HepG2 (cell line): ENCODE data around the gene CCDC157. TPM values are rescaled to one million over a fixed set of nuclear protein-coding genes. Genes with fewer than 3 reads are reported as not detected.
A peak's percentile ranks its signal among the peaks of the same experiment; 100 is the strongest.

Experiments
- CHD4 ChIP-seq: fragments of 200-600 bp; sonication (generic); IDR thresholded peaks from 2 replicates; pipeline ENCODE4 v1.7.0; 2017; ENCODE audit warnings: mild to moderate bottlenecking, low read length, borderline replicate concordance
- EHMT2 ChIP-seq: fragments of 200-600 bp; sonication (generic); IDR thresholded peaks from 2 replicates; pipeline ENCODE4 v1.7.0; 2017; ENCODE audit warnings: antibody characterized with exemption, low read depth, low read length, borderline replicate concordance
- GLI4 ChIP-seq: sonication (generic); formaldehyde crosslinking; IDR thresholded peaks from 2 replicates; pipeline ENCODE4 v1.5.1; 2020; ENCODE audit warnings: missing genetic modification reagents, mild to moderate bottlenecking, moderate library complexity, borderline replicate concordance
- KIAA2018 ChIP-seq: sonication (generic); formaldehyde crosslinking; IDR thresholded peaks from 2 replicates; pipeline ENCODE4 v1.5.0; 2020; ENCODE audit warnings: mild to moderate bottlenecking, missing genetic modification reagents, borderline replicate concordance
- NKX3-1 ChIP-seq: sonication (generic); formaldehyde crosslinking; IDR thresholded peaks from 2 replicates; pipeline ENCODE4 v1.5.0; 2020; ENCODE audit warnings: missing genetic modification reagents
- STAG1 ChIP-seq: sonication (generic); formaldehyde crosslinking; IDR thresholded peaks from 2 replicates; pipeline ENCODE4 v1.4.0; 2020; ENCODE audit warnings: missing genetic modification reagents
- STAT5B ChIP-seq: sonication (generic); formaldehyde crosslinking; IDR thresholded peaks from 2 replicates; pipeline ENCODE4 v1.4.0; 2020; ENCODE audit warnings: missing genetic modification reagents
- ZNF589 ChIP-seq: sonication (generic); formaldehyde crosslinking; conservative IDR thresholded peaks from 2 replicates; pipeline ENCODE4 v1.8.0; 2022; ENCODE audit warnings: mild to moderate bottlenecking, moderate library complexity, missing genetic modification reagents
- ZSCAN21 ChIP-seq: sonication (generic); formaldehyde crosslinking; IDR thresholded peaks from 2 replicates; pipeline ENCODE4 v1.8.0; 2022; ENCODE audit warnings: mild to moderate bottlenecking, missing genetic modification reagents, moderate library complexity, borderline replicate concordance
- polyA plus RNA-seq, 8 experiments: library from polyadenylated mRNA; depleted of rRNA in 3 of 8; stranded (reverse) in 7 of 8; unstranded in 1 of 8; fragments of >200 nt; fragmentation: Illumina TruSeq in 4 of 8; extraction: Trizol in 4 of 8; gene quantifications; 2 replicates each; pipeline versions ENCODE4 v1.2.1 to v1.2.3, GENCODE V29; 2011 to 2016; ENCODE audit warnings: low read depth in 4 of 8, missing spikeins in 1 of 8, mixed read lengths in 1 of 8; ENCODE audit not compliant: insufficient read depth in 1 of 8
- total RNA-seq, 5 experiments: library from RNA; depleted of rRNA; stranded (reverse); fragments of >200 nt; fragmentation: Illumina TruSeq; extraction: Trizol; gene quantifications; 2 replicates each; pipeline ENCODE4 v1.2.3, GENCODE V29; 2016; ENCODE audit warnings: low read depth in 1 of 5
- TF ChIP-seq, protein P1 (sequence below): sonication (generic); formaldehyde crosslinking; conservative IDR thresholded peaks from 2 replicates; pipeline ENCODE4 v1.8.0; 2022; ENCODE audit warnings: low read depth, missing genetic modification reagents
- TF ChIP-seq, protein P2 (sequence below): fragments of 450-650 bp; IDR thresholded peaks from 2 replicates; pipeline ENCODE4 v1.6.1; 2017
- TF ChIP-seq, protein P3 (sequence below): sonication (generic); formaldehyde crosslinking; IDR thresholded peaks from 2 replicates; pipeline ENCODE4 v1.5.0; 2020; ENCODE audit warnings: mild to moderate bottlenecking, missing genetic modification reagents, borderline replicate concordance

The CCDC157 gene
- total and polyA plus RNA-seq, 2 of the 13 experiments (the other 11 are each of a cell fraction or from before 2014, with no cell fraction given) = 1.4 to 1.6 TPM

- TF ChIP-seq CHD4 = no peak
- TF ChIP-seq GLI4 = no peak
- TF ChIP-seq STAG1 (CRISPR knock-in tag) = no peak
- peak; percentile 89; the same call in 1 of the 2 replicates for TF ChIP-seq NKX3-1 (CRISPR knock-in tag)
- TF ChIP-seq ZNF589 (CRISPR knock-in tag) = no peak
- TF ChIP-seq EHMT2 = no peak
- TF ChIP-seq, protein P1, sequence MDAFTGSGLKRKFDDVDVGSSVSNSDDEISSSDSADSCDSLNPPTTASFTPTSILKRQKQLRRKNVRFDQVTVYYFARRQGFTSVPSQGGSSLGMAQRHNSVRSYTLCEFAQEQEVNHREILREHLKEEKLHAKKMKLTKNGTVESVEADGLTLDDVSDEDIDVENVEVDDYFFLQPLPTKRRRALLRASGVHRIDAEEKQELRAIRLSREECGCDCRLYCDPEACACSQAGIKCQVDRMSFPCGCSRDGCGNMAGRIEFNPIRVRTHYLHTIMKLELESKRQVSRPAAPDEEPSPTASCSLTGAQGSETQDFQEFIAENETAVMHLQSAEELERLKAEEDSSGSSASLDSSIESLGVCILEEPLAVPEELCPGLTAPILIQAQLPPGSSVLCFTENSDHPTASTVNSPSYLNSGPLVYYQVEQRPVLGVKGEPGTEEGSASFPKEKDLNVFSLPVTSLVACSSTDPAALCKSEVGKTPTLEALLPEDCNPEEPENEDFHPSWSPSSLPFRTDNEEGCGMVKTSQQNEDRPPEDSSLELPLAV = no peak
- TF ChIP-seq, protein P2, sequence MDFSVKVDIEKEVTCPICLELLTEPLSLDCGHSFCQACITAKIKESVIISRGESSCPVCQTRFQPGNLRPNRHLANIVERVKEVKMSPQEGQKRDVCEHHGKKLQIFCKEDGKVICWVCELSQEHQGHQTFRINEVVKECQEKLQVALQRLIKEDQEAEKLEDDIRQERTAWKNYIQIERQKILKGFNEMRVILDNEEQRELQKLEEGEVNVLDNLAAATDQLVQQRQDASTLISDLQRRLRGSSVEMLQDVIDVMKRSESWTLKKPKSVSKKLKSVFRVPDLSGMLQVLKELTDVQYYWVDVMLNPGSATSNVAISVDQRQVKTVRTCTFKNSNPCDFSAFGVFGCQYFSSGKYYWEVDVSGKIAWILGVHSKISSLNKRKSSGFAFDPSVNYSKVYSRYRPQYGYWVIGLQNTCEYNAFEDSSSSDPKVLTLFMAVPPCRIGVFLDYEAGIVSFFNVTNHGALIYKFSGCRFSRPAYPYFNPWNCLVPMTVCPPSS = no peak
- no peak for TF ChIP-seq KIAA2018 (CRISPR knock-in tag)
- TF ChIP-seq STAT5B (CRISPR knock-in tag) = 0 out of 2 replicates have a peak, but pooled peaks have one; percentile 33
- TF ChIP-seq ZSCAN21 (CRISPR knock-in tag) = peak; percentile 71; the same call in 1 of the 2 replicates
- TF ChIP-seq, protein P3, sequence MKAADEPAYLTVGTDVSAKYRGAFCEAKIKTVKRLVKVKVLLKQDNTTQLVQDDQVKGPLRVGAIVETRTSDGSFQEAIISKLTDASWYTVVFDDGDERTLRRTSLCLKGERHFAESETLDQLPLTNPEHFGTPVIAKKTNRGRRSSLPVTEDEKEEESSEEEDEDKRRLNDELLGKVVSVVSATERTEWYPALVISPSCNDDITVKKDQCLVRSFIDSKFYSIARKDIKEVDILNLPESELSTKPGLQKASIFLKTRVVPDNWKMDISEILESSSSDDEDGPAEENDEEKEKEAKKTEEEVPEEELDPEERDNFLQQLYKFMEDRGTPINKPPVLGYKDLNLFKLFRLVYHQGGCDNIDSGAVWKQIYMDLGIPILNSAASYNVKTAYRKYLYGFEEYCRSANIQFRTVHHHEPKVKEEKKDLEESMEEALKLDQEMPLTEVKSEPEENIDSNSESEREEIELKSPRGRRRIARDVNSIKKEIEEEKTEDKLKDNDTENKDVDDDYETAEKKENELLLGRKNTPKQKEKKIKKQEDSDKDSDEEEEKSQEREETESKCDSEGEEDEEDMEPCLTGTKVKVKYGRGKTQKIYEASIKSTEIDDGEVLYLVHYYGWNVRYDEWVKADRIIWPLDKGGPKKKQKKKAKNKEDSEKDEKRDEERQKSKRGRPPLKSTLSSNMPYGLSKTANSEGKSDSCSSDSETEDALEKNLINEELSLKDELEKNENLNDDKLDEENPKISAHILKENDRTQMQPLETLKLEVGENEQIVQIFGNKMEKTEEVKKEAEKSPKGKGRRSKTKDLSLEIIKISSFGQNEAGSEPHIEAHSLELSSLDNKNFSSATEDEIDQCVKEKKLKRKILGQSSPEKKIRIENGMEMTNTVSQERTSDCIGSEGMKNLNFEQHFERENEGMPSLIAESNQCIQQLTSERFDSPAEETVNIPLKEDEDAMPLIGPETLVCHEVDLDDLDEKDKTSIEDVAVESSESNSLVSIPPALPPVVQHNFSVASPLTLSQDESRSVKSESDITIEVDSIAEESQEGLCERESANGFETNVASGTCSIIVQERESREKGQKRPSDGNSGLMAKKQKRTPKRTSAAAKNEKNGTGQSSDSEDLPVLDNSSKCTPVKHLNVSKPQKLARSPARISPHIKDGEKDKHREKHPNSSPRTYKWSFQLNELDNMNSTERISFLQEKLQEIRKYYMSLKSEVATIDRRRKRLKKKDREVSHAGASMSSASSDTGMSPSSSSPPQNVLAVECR = peak; percentile 100
Measured at GRCh38 chr22:30356449-30357235, at the start of gene CCDC157, which contains the start of gene SF3A1 (continued).
